Dermis blood vessel endothelial cell (primary cell): ENCODE results near the gene ELMO1. TPM values are rescaled to one million over a fixed set of nuclear protein-coding genes. Genes with fewer than 3 reads are reported as not detected.
"Not testable (repeated sequence)": the region's sequence is repeated elsewhere in the genome, so short reads cannot be mapped to it uniquely, and the experiment has no call there.

Experiments used
- DNase-seq: peaks from one replicate; pipeline ENCODE4 v3.0.0; 2010
- total RNA-seq: library from RNA; depleted of rRNA; stranded (reverse); fragments of >200 nt; gene quantifications from 2 replicates; pipeline ENCODE4 v1.2.3, GENCODE V29; 2014

Gene ELMO1
- total RNA-seq, 1 donor from 2014 or later, result 109 TPM

GRCh38 chr7:37007268-37007667, 441.4 kb downstream of the ELMO1 start:
- DNase-seq, result no peak

DNA sequence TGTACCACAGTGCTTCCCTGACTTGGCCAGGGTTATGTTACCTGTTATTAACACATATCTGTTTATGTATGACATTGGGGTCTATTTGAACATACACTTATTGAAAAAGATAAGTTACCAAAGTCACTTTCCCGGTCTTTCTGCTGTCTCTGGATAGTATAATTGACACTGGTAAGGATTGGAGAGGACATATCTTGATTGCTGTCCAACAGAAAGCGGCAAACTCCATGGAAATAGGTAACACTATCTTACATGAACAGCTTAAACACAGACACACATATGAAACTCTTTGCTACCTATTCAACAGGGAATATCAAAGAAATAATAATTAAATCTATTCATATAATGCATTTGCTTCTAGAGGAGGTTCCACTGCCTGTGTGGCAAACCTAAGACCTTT, 441.9 kb downstream of the ELMO1 start:
- DNase-seq, result no peak

GRCh38 chr7:37000511-37000910, 448.2 kb downstream of the ELMO1 start:
- no peak for DNase-seq

GRCh38 chr7:36999626-37000485, 448.8 kb downstream of the ELMO1 start:
- no peak for DNase-seq

DNA sequence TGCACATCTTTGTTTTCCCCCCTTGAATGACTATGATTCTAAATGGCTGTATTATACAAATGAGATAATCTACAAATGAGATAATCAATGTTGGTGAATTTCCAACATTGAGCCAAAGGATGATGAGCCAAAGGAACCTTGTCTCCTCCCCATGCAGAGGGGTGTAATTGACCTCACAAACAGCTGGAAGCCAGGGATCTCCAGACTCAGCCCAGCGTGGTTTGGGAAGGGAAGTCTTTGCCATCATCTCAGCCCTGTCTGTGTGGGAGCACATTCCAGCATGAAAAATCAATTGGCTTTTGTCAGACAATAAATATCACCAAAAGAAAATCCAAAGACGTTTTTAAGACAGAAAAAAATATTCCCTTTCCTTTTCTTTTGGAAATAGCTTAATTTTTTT, 452.9 kb downstream of the ELMO1 start:
- DNase-seq, result no peak

GRCh38 chr7:36994456-36995112, 454.1 kb downstream of the ELMO1 start:
- no peak for DNase-seq

DNA sequence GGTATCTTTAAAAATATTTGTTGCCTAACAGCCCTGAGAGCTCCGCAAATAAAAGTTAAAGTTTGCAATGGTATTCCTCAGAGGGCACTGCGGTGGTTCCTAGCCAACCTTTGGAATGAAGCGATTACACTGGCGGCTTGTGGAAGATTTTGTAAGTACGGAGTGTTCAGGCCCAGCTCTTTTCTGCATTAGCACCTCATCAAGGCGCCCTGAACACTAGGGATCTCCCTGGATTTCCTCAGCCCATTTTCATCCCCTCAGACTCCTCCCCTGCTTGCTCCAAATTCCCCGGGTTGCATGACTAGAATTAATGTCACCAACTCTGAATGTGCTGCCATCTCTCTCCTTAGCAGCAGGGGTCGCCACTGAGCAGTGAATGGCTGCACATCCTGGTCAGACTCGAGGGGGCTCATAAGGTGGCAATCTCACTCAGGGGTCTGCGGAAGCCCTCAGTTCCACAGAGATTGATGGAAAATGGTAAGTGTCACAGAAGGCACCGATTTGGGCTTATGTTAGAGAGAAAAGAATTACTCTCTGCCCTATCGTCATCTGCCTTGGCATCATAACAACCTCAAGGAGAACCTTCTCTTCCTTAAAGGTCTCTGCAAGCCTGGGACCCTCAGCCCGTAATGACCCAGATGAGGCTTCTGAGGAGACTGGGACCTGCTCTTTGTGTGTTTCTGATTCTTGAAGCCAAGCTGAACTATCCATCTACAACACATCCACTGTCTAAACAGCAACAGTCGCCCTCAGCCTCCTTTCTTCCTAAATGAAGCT, 461.5 kb downstream of the ELMO1 start:
- DNase-seq, result peak; percentile 72

GRCh38 chr7:36986511-36986933, 462.1 kb downstream of the ELMO1 start:
- no peak for DNase-seq

DNA sequence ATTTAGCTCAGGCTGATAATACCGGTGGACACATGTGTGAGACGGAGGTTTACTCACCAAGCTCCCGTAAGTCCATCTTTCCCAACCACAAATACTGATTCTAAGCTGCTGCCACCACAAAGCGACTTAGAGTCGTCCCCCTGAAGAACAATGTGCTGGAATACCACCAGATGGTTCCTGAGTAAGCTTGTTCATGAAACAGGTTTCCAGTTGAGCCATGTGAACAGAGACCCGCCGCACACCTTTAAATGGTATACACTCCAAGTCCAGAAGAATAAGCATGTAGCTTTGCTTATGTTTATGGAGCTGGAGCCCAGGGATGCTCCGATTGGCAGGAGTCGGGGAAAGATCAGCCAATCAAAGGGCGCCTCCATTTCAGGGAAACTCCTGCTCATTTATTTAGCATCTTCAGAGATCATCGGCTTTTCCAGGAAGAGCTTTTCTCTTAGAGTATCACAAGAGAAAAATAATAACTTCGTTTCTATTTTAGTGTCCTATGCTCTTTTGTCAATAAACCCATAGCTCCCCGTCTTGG, 462.7 kb downstream of the ELMO1 start:
- no peak for DNase-seq

DNA sequence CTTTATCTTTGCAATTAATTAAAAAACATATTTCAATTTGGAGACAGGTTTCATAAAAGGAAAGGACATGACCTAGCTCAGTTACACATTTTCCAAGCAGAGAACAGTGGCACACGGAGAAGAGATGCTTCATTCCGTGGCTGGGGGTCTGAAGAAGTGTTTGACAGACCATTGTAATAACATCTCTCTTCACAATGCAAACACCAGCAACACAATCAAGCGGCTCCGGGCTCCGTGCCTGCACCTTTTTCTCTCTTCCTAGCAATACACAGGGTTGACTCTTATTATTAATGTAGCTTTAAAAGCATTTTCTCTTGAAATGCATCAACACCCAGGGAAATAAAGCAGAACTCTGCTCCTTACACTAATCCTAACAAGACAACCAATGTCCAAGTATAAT, 463.3 kb downstream of the ELMO1 start:
- DNase-seq, result no peak

DNA sequence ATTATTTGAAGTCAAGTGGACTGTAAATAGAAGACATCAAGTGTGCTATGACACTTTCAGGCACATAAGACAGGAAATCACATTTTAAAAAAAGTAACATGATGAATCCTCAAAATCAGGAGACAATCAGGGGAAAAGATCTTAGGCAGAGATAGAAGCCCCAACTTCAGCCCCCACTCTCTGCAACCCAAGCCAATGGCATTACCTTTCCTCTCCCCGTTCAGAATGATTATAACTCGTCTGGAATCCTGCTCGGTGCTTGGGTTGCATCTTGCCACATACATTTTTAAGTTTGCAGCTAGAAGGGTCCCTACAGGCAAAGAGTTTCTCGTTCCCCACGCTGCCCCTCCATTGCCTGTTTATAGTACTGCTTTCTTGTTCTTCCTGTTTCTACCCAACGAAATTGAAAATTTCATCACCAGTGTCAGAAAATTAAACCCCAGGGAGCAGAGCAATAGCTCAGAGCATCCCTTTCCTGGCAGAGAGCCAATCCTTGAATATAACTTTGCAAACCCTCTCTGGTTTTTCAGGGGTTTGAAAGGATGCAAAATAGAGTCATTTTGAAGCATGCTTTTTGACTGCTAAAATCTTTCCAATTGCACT, 463.9 kb downstream of the ELMO1 start:
- DNase-seq, result no peak

GRCh38 chr7:36984041-36984521, 464.6 kb downstream of the ELMO1 start:
- DNase-seq, result no peak

GRCh38 chr7:36982766-36983165, 465.9 kb downstream of the ELMO1 start:
- no peak for DNase-seq

DNA sequence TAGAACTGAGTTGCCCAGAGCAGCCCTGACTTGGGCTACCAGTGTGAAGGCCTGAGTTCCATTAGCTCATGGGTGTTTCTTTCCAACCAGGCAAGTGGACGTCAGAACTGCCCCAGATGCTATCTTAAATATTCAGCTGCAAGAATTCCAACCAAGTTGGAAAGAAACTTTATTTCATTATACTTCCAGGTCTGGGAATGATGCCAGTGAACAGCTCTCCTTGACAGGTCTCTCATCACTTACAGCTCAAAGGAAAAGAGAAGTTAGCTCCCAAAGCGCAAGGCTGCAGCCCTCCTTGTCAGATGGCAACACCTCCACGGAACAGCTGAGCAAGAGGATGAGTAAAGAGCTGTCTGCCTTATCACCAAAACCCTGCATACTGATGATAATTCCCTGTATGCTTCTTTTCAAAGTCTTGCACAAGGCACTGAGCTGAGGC, 468.8 kb downstream of the ELMO1 start:
- DNase-seq, result no peak

GRCh38 chr7:36978461-36978860, 470.2 kb downstream of the ELMO1 start:
- DNase-seq, result no peak

DNA sequence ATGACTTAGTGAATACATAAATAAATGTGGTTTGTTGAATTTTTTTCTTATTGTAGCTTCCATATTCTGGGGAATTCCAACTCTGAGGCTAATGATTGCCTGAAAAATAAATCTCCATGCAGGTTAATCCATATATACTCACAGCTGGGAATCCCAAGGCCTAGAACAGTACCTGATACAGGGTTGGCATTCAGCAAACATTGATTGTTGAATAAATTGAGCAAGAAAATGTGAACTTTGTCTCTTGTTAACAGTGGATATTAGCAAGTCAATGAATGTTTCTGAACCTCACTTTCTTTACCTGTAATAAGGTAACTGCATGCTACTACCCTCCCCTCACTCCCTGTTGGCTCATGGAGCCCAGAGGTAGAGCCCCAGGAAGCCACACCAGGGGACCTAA, 470.8 kb downstream of the ELMO1 start:
- no peak for DNase-seq

- not testable (repeated sequence) for DNase-seq
Measured at GRCh38 chr7:36973534-36973933, 475.1 kb downstream of the ELMO1 start.

- DNase-seq, result no peak
Measured at GRCh38 chr7:36972140-36972518, 476.5 kb downstream of the ELMO1 start.

- no peak for DNase-seq
Measured at GRCh38 chr7:36971515-36972139, 477.0 kb downstream of the ELMO1 start.

DNA sequence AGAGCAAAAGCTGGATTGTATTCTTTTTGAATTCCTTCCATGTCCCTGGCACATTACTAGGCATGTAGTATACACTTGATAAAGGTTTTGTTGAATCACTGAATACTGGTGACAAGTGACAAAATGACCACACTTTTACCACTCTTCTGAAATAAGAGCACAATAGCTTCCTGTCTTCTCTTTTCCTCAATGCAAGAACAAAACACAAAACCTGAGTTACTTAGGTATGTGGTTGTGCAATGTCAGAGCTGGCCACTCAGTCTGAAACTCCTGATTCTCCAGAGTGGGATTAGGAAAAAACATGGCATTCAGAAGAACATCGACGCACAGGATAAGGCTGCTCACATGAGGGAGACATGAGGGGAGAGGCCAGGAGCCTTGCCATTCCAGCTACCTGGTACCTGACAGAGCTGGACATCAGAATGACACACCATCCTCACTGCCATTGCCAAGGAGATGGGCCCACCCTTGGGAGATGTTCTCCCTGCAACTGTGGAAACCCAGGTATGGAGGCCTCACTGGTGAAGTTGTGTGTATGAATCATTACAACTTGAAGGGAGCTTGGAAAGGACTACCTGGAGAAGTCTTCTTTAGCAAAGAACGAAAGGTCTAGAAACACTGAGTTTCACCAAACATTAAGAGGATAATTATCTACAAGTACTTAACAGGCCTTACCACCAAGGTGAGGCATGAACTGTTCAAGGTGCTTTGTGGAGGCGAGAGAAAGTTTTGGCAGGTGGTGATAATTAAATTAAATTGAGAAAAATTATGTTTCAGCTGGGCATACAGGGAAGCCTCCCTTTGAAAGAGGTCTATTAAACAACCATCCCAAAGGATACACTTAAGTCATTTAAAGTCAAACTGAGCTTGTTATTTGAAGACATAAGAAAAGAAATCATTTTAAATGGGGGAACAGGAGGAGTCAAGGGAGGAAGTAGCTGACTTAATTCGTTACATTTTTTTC, 477.8 kb downstream of the ELMO1 start:
- DNase-seq, result no peak

DNA sequence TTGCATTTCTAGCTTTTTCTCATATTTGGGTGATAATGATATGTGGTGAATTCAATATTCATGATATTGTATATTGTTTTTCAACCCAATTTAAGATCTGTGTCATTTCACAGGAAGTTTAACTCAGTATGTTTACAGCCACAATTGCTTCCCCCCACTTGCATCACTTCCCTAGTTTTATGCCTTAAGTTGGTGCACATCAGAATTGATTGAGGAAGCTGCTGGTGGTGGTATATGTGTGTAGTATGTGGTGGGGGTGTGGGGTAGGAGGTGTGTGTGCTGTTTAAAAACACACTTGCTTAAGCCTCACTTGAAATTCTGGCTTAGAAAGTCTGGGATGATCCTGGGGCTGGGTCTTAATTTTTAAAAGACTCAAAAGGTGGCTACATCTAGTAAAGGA, 479.3 kb downstream of the ELMO1 start:
- DNase-seq, result peak; percentile 55
